H9 (cell line): ENCODE data around the gene PDE7B. TPM values are rescaled to one million over a fixed set of nuclear protein-coding genes. Genes with fewer than 3 reads are reported as not detected.

ENCODE experiments used
- DNase-seq: peaks from one replicate; pipeline ENCODE4 v3.0.0-alpha.2; 2017
- H2AFZ ChIP-seq: one replicate; pipeline ENCODE4 v1.6.1; 2013; ENCODE audit warnings: mild to moderate bottlenecking, low read length, control low read depth, moderate library complexity
- H2AK5ac ChIP-seq: 2 replicates; pipeline ENCODE4 v1.6.1; 2013; ENCODE audit warnings: low read length, control low read depth, mixed read lengths; ENCODE audit not compliant: insufficient read length
- H2BK120ac ChIP-seq: one replicate; pipeline ENCODE4 v1.6.1; 2013; ENCODE audit warnings: low read depth, mild to moderate bottlenecking, low read length, control low read depth, inconsistent platforms; ENCODE audit not compliant: poor library complexity, severe bottlenecking
- H2BK12ac ChIP-seq: 2 replicates; pipeline ENCODE4 v1.6.1; 2013; ENCODE audit warnings: low read length, control low read depth, mixed read lengths, low read depth; ENCODE audit not compliant: insufficient read length
- H2BK15ac ChIP-seq: 2 replicates; pipeline ENCODE4 v1.6.1; 2013; ENCODE audit warnings: low read depth, low read length, control low read depth
- H2BK20ac ChIP-seq: one replicate; pipeline ENCODE4 v1.6.1; 2013; ENCODE audit warnings: low read depth, mild to moderate bottlenecking, low read length, control low read depth, inconsistent platforms; ENCODE audit not compliant: poor library complexity, severe bottlenecking
- H2BK5ac ChIP-seq: 2 replicates; pipeline ENCODE4 v1.6.1; 2013; ENCODE audit warnings: low read length, control low read depth, mixed read lengths; ENCODE audit not compliant: insufficient read length
- H3K14ac ChIP-seq: 2 replicates; pipeline ENCODE4 v1.6.1; 2013; ENCODE audit warnings: low read length, control low read depth; ENCODE audit not compliant: insufficient read depth
- H3K18ac ChIP-seq: 2 replicates; pipeline ENCODE4 v1.6.1; 2013; ENCODE audit warnings: low read depth, mild to moderate bottlenecking, mixed read lengths, low read length, control low read depth; ENCODE audit not compliant: insufficient read length
- H3K23ac ChIP-seq: 2 replicates; pipeline ENCODE4 v1.6.1; 2013; ENCODE audit warnings: low read length, control low read depth, mixed read lengths, low read depth; ENCODE audit not compliant: insufficient read length
- H3K23me2 ChIP-seq: 2 replicates; pipeline ENCODE4 v1.6.1; 2013; ENCODE audit warnings: low read depth, mild to moderate bottlenecking, mixed read lengths, low read length, control low read depth; ENCODE audit not compliant: insufficient read length, poor library complexity, severe bottlenecking
- H3K27ac ChIP-seq: 2 replicates; pipeline ENCODE4 v1.5.1; 2013; ENCODE audit warnings: low read length, control low read depth, mixed read lengths, low read depth; ENCODE audit not compliant: insufficient read length
- H3K27me3 ChIP-seq: 2 replicates; pipeline ENCODE4 v1.6.1; 2013; ENCODE audit warnings: low read length, control low read depth, inconsistent platforms; ENCODE audit not compliant: insufficient read depth
- H3K4ac ChIP-seq: 2 replicates; pipeline ENCODE4 v1.6.1; 2013; ENCODE audit warnings: low read depth, mild to moderate bottlenecking, control low read depth, inconsistent platforms, low read length, moderate library complexity
- H3K4me1 ChIP-seq: 2 replicates; pipeline ENCODE4 v1.6.1; 2013; ENCODE audit warnings: low read length, control low read depth, inconsistent platforms; ENCODE audit not compliant: insufficient read depth
- H3K4me2 ChIP-seq: 2 replicates; pipeline ENCODE4 v1.6.1; 2013; ENCODE audit warnings: low read length, control low read depth, mixed read lengths; ENCODE audit not compliant: insufficient read length, insufficient read depth
- H3K56ac ChIP-seq: 2 replicates; pipeline ENCODE4 v1.6.1; 2013; ENCODE audit warnings: low read depth, mild to moderate bottlenecking, mixed read lengths, low read length, control low read depth; ENCODE audit not compliant: insufficient read length
- H3K79me1 ChIP-seq: 2 replicates; pipeline ENCODE4 v1.6.1; 2013; ENCODE audit warnings: low read depth, mild to moderate bottlenecking, moderate library complexity, low read length, control low read depth, inconsistent platforms; ENCODE audit not compliant: insufficient read depth, poor library complexity, severe bottlenecking
- H3K79me2 ChIP-seq: 2 replicates; pipeline ENCODE4 v1.6.1; 2013; ENCODE audit warnings: low read length, control low read depth, inconsistent platforms; ENCODE audit not compliant: insufficient read depth
- H3K9ac ChIP-seq: 2 replicates; pipeline ENCODE4 v1.6.1; 2013; ENCODE audit warnings: low read length, control low read depth, mixed read lengths; ENCODE audit not compliant: insufficient read length; ENCODE audit errors: extremely low read depth
- H3K9me3 ChIP-seq: one replicate; pipeline ENCODE4 v1.6.1; 2013; ENCODE audit warnings: low read depth, low read length, inconsistent platforms; ENCODE audit not compliant: control insufficient read depth
- H3T11ph ChIP-seq: one replicate; pipeline ENCODE4 v1.6.1; 2013; ENCODE audit warnings: mild to moderate bottlenecking, low read length, control low read depth, inconsistent platforms
- H4K20me1 ChIP-seq: one replicate; pipeline ENCODE4 v1.6.1; 2013; ENCODE audit not compliant: control insufficient read depth, insufficient read length, insufficient read depth
- H4K5ac ChIP-seq: 2 replicates; pipeline ENCODE4 v1.6.1; 2013; ENCODE audit warnings: low read depth, mild to moderate bottlenecking, mixed read lengths, low read length, control low read depth; ENCODE audit not compliant: insufficient read length
- H4K8ac ChIP-seq: replicated peaks from 2 replicates; pipeline ENCODE4 v1.6.1; 2013; ENCODE audit warnings: low read length, control low read depth, mixed read lengths, low read depth; ENCODE audit not compliant: insufficient read length
- H4K91ac ChIP-seq: 2 replicates; pipeline ENCODE4 v1.6.1; 2013; ENCODE audit warnings: low read depth, mild to moderate bottlenecking, moderate library complexity, mixed read lengths, low read length, control low read depth; ENCODE audit not compliant: insufficient read length
- H3K27ac Mint-ChIP-seq, 3 experiments: 2 replicates in 2 of 3; 3 replicates in 1 of 3; pipeline ENCODE4 v1.8.0; 2020 to 2021; ENCODE audit warnings: mixed read lengths in 3 of 3, mild to moderate bottlenecking in 1 of 3, moderate library complexity in 1 of 3
- H3K27me3 Mint-ChIP-seq: 2 replicates; pipeline ENCODE4 v1.8.0; 2021; ENCODE audit warnings: low read depth, mild to moderate bottlenecking, moderate library complexity, mixed read lengths
- H3K36me3 Mint-ChIP-seq, 3 experiments: 2 replicates in 2 of 3; 3 replicates in 1 of 3; pipeline ENCODE4 v1.8.0; 2020 to 2021; ENCODE audit warnings: low read depth in 3 of 3, mixed read lengths in 3 of 3; ENCODE audit not compliant: insufficient read depth in 1 of 3
- H3K4me1 Mint-ChIP-seq, 2 experiments: 2 replicates each; pipeline ENCODE4 v1.8.0; 2020; ENCODE audit warnings: mixed read lengths in 2 of 2
- H3K4me3 Mint-ChIP-seq, 2 experiments: 2 replicates in 1 of 2; 3 replicates in 1 of 2; pipeline ENCODE4 v1.8.0; 2020 to 2021; ENCODE audit warnings: mild to moderate bottlenecking in 2 of 2, mixed read lengths in 2 of 2, moderate library complexity in 1 of 2
- H3K9me3 Mint-ChIP-seq, 2 experiments: 2 replicates in 1 of 2; 3 replicates in 1 of 2; pipeline ENCODE4 v1.8.0; 2020; ENCODE audit warnings: mild to moderate bottlenecking in 2 of 2, mixed read lengths in 2 of 2, moderate library complexity in 1 of 2
- CTCF ChIP-seq: fragments of 200-600 bp; sonication (generic); conservative IDR thresholded peaks from 3 replicates; pipeline ENCODE4 v1.8.0; 2021; ENCODE audit warnings: antibody characterized with exemption, mild to moderate bottlenecking
- total RNA-seq: library from RNA; stranded (reverse); gene quantifications from 2 replicates; pipeline ENCODE4 v1.2.1, GENCODE V29; 2021

The PDE7B gene
- total RNA-seq, 1 experiment from 2014 or later: not detected

- no peaks in the 10 kb centered on the region for H3K36me3 Mint-ChIP-seq
- TF ChIP-seq CTCF: no peak
- no peak for DNase-seq
Measured at GRCh38 chr6:135891710-135892109, 40.2 kb downstream of the PDE7B start.

More at GRCh38 chr6:135891710-135892109, 40.2 kb downstream of the PDE7B start:
- Histone ChIP-seq H3K27me3 (no peaks in the 10 kb centered on the region), H3K9ac (no peak overlapping the region), H3K9me3 (no peaks in the 10 kb centered on the region), H2BK20ac (no peak overlapping the region), H2AFZ (no peak overlapping the region), H2BK12ac (no peak overlapping the region), H2BK15ac (no peak overlapping the region), H3K23me2 (no peaks in the 10 kb centered on the region), H2BK120ac (no peak overlapping the region), H3K18ac (no peak overlapping the region), H2BK5ac (no peak overlapping the region), H3T11ph (no peak overlapping the region), H4K91ac (no peak overlapping the region), H3K4me2 (no peak overlapping the region), H3K14ac (no peak overlapping the region), H3K79me1 (no peaks in the 10 kb centered on the region), H3K4ac (no peak overlapping the region), H3K4me1 (no peaks in the 10 kb centered on the region), H3K79me2 (no peaks in the 10 kb centered on the region), H4K5ac (no peak overlapping the region), H3K56ac (no peak overlapping the region), H3K23ac (no peak overlapping the region), H4K8ac (no peak overlapping the region), H2AK5ac (no peak overlapping the region), H4K20me1 (no peaks in the 10 kb centered on the region), H3K27ac (no peak overlapping the region)
- no peak overlapping the region for H3K4me3 Mint-ChIP-seq
- no peaks in the 10 kb centered on the region for H3K9me3 Mint-ChIP-seq
- H3K27me3 Mint-ChIP-seq: no peaks in the 10 kb centered on the region
- no peak overlapping the region for H3K27ac Mint-ChIP-seq
- no peaks in the 10 kb centered on the region for H3K4me1 Mint-ChIP-seq
